Activated effector memory CD4-positive, alpha-beta T cell treated with anti-CD3 and anti-CD28 coated beads, Interleukin-2, amount 50 U/mL, for 16 hours (primary cell): ENCODE results near the gene ZNF516.

Source experiments
- DNase-seq: peaks from one replicate; pipeline ENCODE4 v3.0.0-alpha.2; 2020

Gene ZNF516

DNA sequence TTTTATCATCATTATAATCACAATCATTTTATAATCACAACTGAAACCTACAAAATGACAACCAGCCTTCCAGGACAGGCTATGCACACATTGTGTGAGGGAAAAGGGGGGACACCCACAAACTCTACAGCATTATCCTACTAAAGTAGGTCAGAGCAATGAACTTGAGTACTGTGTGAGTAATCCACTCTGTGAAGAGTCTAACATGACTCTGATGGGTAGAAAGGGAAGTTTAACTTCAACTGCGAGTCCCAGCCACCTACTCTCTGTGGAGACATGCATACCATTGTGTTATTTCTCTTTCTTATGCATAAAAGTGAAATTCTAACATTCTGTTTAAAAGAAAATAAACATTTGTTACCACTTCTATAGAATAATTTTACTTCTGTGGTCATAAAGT lies 177.9 kb downstream of the ZNF516 start:
- DNase-seq, result no peak

DNA sequence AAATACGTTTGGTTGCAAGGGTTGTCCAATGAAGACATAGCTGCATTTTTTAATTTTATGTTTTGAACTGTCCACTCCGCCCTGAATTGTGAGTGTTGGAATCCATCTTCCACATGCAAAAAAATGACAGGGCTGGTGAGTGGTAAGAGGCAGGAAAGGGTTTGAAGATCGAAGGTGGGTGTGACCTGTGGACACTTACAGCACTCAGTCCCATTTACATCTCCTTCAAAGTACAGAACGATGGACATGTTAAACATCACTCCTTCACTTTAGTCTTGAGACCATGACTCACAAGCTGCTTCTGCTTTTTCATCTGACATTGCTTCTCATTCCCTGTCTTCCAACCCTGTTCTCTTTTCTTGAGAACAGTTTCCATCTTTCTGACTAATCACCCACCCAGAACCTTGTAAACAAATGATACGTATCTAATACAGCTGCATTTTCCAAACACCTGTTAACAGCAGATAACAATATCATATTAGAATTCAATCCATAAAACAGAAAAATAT lies 179.3 kb downstream of the ZNF516 start:
- DNase-seq, result no peak

DNA sequence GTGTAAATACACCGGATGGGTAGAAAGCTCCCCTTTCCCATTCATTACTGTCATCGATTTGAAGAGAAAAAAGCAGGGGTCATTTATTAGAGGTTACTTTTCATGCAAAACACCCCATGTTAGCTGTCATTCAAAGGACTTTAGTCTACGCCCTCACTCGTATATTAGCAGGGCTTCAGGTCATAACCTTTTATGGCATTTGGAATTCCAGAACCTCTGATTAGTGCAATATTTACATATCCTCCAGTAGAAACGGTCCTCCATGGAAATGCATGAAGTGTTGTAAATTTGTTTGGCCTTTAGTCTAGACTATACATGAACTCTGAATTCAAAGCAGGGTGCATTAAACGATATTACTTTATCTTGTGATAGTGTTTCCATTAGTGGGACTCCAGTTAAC lies 180.5 kb downstream of the ZNF516 start:
- no peak for DNase-seq

DNA sequence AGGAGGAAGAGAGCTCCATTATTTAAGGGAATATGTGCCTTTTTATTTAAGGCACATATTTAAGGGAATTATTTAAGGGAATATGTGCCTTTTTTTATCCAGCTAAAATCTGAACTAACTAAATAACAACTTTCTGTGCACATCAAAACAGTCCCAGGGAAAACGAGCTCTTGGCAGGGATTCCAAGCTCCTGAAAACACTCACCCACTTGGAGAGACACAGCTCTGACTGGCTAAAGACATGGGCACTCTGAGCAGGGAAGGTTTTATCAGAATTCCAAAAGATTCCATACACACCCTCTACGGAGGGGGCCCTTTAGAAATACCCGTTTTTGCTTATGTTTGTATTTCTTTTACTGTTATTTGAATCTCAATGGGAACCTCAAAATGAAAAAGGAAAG lies 181.0 kb downstream of the ZNF516 start:
- DNase-seq, result no peak
